HepG2 (cell line): ENCODE measurements around the gene FAM181A.

Source experiments
- CHD2 ChIP-seq: IDR thresholded peaks from 2 replicates; pipeline ENCODE4 v1.6.1; 2011; ENCODE audit warnings: low read depth, low read length, improper control_type of control experiment
- CTCF ChIP-seq: sonication (generic); formaldehyde crosslinking; IDR thresholded peaks from 2 replicates; pipeline ENCODE4 v1.5.0; 2020; ENCODE audit warnings: mild to moderate bottlenecking, missing genetic modification reagents, moderate library complexity
- FOSL1 ChIP-seq: sonication (generic); formaldehyde crosslinking; IDR thresholded peaks from 2 replicates; pipeline ENCODE4 v1.9.0; 2021; ENCODE audit warnings: missing genetic modification reagents, borderline replicate concordance
- GABPA ChIP-seq, 2 experiments: IDR thresholded peaks; 2 replicates each; pipeline ENCODE4 v1.6.1; 2011 to 2016; ENCODE audit warnings: low read depth in 2 of 2, low read length in 1 of 2, missing biosample characterization in 1 of 2, missing genetic modification characterization in 1 of 2
- HNF4A ChIP-seq: sonication (generic); formaldehyde crosslinking; IDR thresholded peaks from 2 replicates; pipeline ENCODE4 v1.4.0; 2020; ENCODE audit warnings: missing genetic modification reagents
- NFAT5 ChIP-seq: sonication (generic); formaldehyde crosslinking; IDR thresholded peaks from 2 replicates; pipeline ENCODE4 v1.4.0; 2020; ENCODE audit warnings: missing genetic modification reagents
- POLR2A ChIP-seq, 2 experiments: IDR thresholded peaks; 2 replicates each; pipeline ENCODE4 v1.6.1; 2011; ENCODE audit warnings: low read depth in 2 of 2, low read length in 2 of 2, mild to moderate bottlenecking in 1 of 2, moderate library complexity in 1 of 2; ENCODE audit not compliant: insufficient read depth in 1 of 2
- PRDM10 ChIP-seq: sonication (generic); formaldehyde crosslinking; IDR thresholded peaks from 2 replicates; pipeline ENCODE4 v1.4.0; 2020; ENCODE audit warnings: low read depth, missing genetic modification reagents
- RBAK ChIP-seq: sonication (generic); formaldehyde crosslinking; IDR thresholded peaks from 2 replicates; pipeline ENCODE4 v1.5.1; 2020; ENCODE audit warnings: mild to moderate bottlenecking, missing genetic modification reagents
- USF2 ChIP-seq, 2 experiments: sonication (generic) in 1 of 2; formaldehyde crosslinking in 1 of 2; IDR thresholded peaks; 2 replicates each; pipeline versions ENCODE4 v1.5.1 to v1.6.1; 2011 to 2020; ENCODE audit warnings: borderline replicate concordance in 1 of 2, low read depth in 1 of 2, low read length in 1 of 2, mild to moderate bottlenecking in 1 of 2, missing genetic modification reagents in 1 of 2, moderate library complexity in 1 of 2
- ZBTB49 ChIP-seq: sonication (generic); formaldehyde crosslinking; IDR thresholded peaks from 2 replicates; pipeline ENCODE4 v1.4.0; 2020; ENCODE audit warnings: missing genetic modification reagents, borderline replicate concordance
- ZNF232 ChIP-seq: sonication (generic); formaldehyde crosslinking; IDR thresholded peaks from 2 replicates; pipeline ENCODE4 v1.4.0; 2020; ENCODE audit warnings: missing genetic modification reagents, borderline replicate concordance
- TF ChIP-seq, protein P1 (sequence below): sonication (generic); formaldehyde crosslinking; IDR thresholded peaks from 2 replicates; pipeline ENCODE4 v1.8.1; 2023; ENCODE audit warnings: mild to moderate bottlenecking, missing genetic modification reagents

GRCh38 chr14:93914278-93914677, 12.9 kb upstream of the FAM181A start:
- TF ChIP-seq POLR2A (IDR thresholded peaks at IDR 0.05; ENCODE audit: insufficient read depth in 1 of 2, low read depth in 2 of 2, low read length in 2 of 2) (no peak), CTCF (no peak), HNF4A (CRISPR knock-in tag) (no peak), CHD2 (no peak), ZNF232 (no peak), NFAT5 (CRISPR knock-in tag) (no peak), RBAK (no peak), GABPA (IDR thresholded peaks at IDR 0.05; ENCODE audit: low read depth, low read length) (no peak), GABPA (CRISPR knock-in tag; IDR thresholded peaks at IDR 0.05; ENCODE audit: low read depth) (no peak), FOSL1 (no peak), PRDM10 (CRISPR knock-in tag) (no peak), USF2 (IDR thresholded peaks at IDR 0.05; ENCODE audit: low read depth, low read length) (no peak), USF2 (CRISPR knock-in tag; IDR thresholded peaks at IDR 0.05; ENCODE audit: borderline replicate concordance) (no peak), ZBTB49 (CRISPR knock-in tag) (no peak)
- TF ChIP-seq, protein P1, sequence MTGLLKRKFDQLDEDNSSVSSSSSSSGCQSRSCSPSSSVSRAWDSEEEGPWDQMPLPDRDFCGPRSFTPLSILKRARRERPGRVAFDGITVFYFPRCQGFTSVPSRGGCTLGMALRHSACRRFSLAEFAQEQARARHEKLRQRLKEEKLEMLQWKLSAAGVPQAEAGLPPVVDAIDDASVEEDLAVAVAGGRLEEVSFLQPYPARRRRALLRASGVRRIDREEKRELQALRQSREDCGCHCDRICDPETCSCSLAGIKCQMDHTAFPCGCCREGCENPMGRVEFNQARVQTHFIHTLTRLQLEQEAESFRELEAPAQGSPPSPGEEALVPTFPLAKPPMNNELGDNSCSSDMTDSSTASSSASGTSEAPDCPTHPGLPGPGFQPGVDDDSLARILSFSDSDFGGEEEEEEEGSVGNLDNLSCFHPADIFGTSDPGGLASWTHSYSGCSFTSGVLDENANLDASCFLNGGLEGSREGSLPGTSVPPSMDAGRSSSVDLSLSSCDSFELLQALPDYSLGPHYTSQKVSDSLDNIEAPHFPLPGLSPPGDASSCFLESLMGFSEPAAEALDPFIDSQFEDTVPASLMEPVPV (CRISPR knock-in tag), result no peak
